ENCODE data around the gene KLK8.

Gene KLK8

GRCh38 chr19:50952910-50953309 lies 48.5 kb downstream of the KLK8 start, which contains the start of gene KLK5:
KLK5 (minus strand) TSS chr19:50953038; CDS start chr19:50952657, 381 bp downstream.
- no peak for DNase-seq (ENCODE audit: low read depth, low spot score)
- ChIA-PET POLR2A (no interaction called here), CTCF (no interaction called here)
- TF ChIP-seq, protein P1, sequence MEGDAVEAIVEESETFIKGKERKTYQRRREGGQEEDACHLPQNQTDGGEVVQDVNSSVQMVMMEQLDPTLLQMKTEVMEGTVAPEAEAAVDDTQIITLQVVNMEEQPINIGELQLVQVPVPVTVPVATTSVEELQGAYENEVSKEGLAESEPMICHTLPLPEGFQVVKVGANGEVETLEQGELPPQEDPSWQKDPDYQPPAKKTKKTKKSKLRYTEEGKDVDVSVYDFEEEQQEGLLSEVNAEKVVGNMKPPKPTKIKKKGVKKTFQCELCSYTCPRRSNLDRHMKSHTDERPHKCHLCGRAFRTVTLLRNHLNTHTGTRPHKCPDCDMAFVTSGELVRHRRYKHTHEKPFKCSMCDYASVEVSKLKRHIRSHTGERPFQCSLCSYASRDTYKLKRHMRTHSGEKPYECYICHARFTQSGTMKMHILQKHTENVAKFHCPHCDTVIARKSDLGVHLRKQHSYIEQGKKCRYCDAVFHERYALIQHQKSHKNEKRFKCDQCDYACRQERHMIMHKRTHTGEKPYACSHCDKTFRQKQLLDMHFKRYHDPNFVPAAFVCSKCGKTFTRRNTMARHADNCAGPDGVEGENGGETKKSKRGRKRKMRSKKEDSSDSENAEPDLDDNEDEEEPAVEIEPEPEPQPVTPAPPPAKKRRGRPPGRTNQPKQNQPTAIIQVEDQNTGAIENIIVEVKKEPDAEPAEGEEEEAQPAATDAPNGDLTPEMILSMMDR (IDR thresholded peaks at IDR 0.05; ENCODE audit: insufficient read depth, low read length, missing control alignments), result no peak
- no peak within 1 kb of the TSS for H3K4me3 ChIP-seq (ENCODE audit: low read depth, low read length)

DNA sequence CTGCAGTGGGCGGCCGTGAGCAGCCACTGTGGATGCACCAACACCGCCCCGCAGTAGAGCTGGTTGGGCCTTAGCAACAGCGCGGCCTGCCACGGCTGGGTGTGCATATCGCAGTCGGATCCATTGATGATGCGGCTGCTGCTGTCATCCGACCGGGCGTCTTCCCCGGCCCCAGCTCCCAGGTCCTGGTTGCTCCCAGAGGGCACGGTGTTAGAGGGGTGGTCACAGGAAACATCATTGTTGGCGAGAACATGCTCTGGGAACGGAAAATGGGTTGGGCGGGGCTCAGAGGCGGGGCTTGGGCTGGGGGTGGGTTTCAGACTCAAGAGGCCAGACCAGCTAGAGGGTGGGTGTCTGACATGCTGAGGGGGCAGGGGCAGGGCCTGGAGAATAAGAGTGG lies 51.5 kb downstream of the KLK8 start:
- H3K4me3 ChIP-seq (ENCODE audit: low read depth, low read length), result no peak overlapping the region
- no peak for DNase-seq (ENCODE audit: low read depth, low spot score)
- TF ChIP-seq, protein P1 (IDR thresholded peaks at IDR 0.05; ENCODE audit: insufficient read depth, low read length, missing control alignments), result no peak
- ChIA-PET POLR2A (no interaction called here), CTCF (interaction anchor here (1.0 kb wide), 1 partner anchor 27 kb away, joined by 3 read pairs; no protein-coding TSS in a partner anchor)

DNA sequence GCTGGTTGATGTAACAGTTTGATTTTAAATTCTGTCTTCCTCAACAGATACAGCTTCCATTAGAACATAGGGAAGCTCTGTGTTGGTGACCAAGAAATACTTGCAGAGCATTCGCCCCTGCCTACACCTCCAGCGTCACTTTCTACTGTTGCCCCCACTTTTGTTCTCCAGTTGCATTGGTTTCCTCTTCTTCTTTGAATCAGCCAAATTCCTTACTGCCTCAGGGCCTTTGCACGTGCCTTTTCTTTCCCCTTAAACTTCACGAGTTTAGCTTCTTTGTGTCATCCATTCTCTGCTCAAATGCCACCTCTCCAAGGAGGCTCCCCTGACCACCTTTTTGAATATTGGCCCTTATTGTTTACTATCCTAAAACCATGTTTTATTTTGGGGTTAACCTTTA lies 54.3 kb downstream of the KLK8 start:
- no peak for DNase-seq (ENCODE audit: low read depth, low spot score)
- ChIA-PET POLR2A (no interaction called here), CTCF (interaction anchor here (2.7 kb wide), 1 partner anchor 25 kb away, joined by 9 read pairs; no protein-coding TSS in a partner anchor)
- TF ChIP-seq, protein P1 (IDR thresholded peaks at IDR 0.05; ENCODE audit: insufficient read depth, low read length, missing control alignments), result no peak
- H3K4me3 ChIP-seq (ENCODE audit: low read depth, low read length), result no peak overlapping the region

Measured in AG04449 (cell line).